ENCODE measurements around the gene OPALIN. TPM values are rescaled to one million over a fixed set of nuclear protein-coding genes. Genes with fewer than 3 reads are reported as not detected.

Gene OPALIN
- polyA plus RNA-seq, 1 donor from 2014 or later: not detected

GRCh38 chr10:96301616-96302015, 57.2 kb downstream of the OPALIN start:
- no peaks in the 10 kb centered on the region for H3K9me3 ChIP-seq (ENCODE audit: low read length)
- H3K79me2 ChIP-seq (replicated peaks; ENCODE audit: insufficient read depth, low read length): no peaks in the 10 kb centered on the region
- H3K4me2 ChIP-seq (ENCODE audit: low read length): no peak overlapping the region
- no peak for TF ChIP-seq POLR2AphosphoS5 (IDR thresholded peaks at IDR 0.05)
- H3F3A ChIP-seq (ENCODE audit: insufficient read depth, low read length, poor library complexity, severe bottlenecking): no peaks in the 10 kb centered on the region
- H2AFZ ChIP-seq (ENCODE audit: low read depth, low read length): no peak overlapping the region
- no peaks in the 10 kb centered on the region for H4K20me1 ChIP-seq (ENCODE audit: insufficient read depth)
- H3K27ac ChIP-seq (ENCODE audit: low read length): no peak overlapping the region
- H3K9me2 ChIP-seq (ENCODE audit: insufficient read depth, low read length): no peaks in the 10 kb centered on the region
- H3K9ac ChIP-seq (ENCODE audit: low read length): no peak overlapping the region
- H3K36me3 ChIP-seq (ENCODE audit: insufficient read depth, low read length): no peaks in the 10 kb centered on the region
- no peaks in the 10 kb centered on the region for H3K27me3 ChIP-seq (ENCODE audit: insufficient read depth, low read depth, low read length)
- no peak overlapping the region for H3K4me3 ChIP-seq (ENCODE audit: low read length)

- Histone ChIP-seq H3K9ac (ENCODE audit: low read length) (no peak overlapping the region), H3K27ac (ENCODE audit: low read length) (no peak overlapping the region), H3K9me3 (ENCODE audit: low read length) (no peaks in the 10 kb centered on the region), H3F3A (ENCODE audit: insufficient read depth, low read length, poor library complexity, severe bottlenecking) (no peaks in the 10 kb centered on the region), H2AFZ (ENCODE audit: low read depth, low read length) (no peak overlapping the region), H3K4me3 (ENCODE audit: low read length) (no peak overlapping the region), H3K79me2 (replicated peaks; ENCODE audit: insufficient read depth, low read length) (no peaks in the 10 kb centered on the region), H3K27me3 (ENCODE audit: insufficient read depth, low read depth, low read length) (no peaks in the 10 kb centered on the region), H3K36me3 (ENCODE audit: insufficient read depth, low read length) (no peaks in the 10 kb centered on the region), H3K4me2 (ENCODE audit: low read length) (no peak overlapping the region), H4K20me1 (ENCODE audit: insufficient read depth) (no peaks in the 10 kb centered on the region), H3K9me2 (ENCODE audit: insufficient read depth, low read length) (no peaks in the 10 kb centered on the region)
- TF ChIP-seq MXI1 (conservative IDR thresholded peaks at IDR 0.05; ENCODE audit: poor library complexity, severe bottlenecking): no peak
- no peak for TF ChIP-seq EP300 (conservative IDR thresholded peaks at IDR 0.05; ENCODE audit: poor library complexity, severe bottlenecking)
- no peak for TF ChIP-seq EZH2 (IDR thresholded peaks at IDR 0.05; ENCODE audit: borderline replicate concordance, insufficient read depth, low read length, poor library complexity, severe bottlenecking)
- no peak for TF ChIP-seq REST (IDR thresholded peaks at IDR 0.05; ENCODE audit: borderline replicate concordance)
- no peak for TF ChIP-seq POLR2AphosphoS5 (IDR thresholded peaks at IDR 0.05)
Observed at GRCh38 chr10:96299383-96299782, 59.4 kb downstream of the OPALIN start.

- Histone ChIP-seq H3K4me2 (ENCODE audit: low read length) (no peak overlapping the region), H4K20me1 (ENCODE audit: insufficient read depth) (no peaks in the 10 kb centered on the region), H3K79me2 (replicated peaks; ENCODE audit: insufficient read depth, low read length) (no peaks in the 10 kb centered on the region), H2AFZ (ENCODE audit: low read depth, low read length) (no peak overlapping the region), H3F3A (ENCODE audit: insufficient read depth, low read length, poor library complexity, severe bottlenecking) (no peaks in the 10 kb centered on the region), H3K4me3 (ENCODE audit: low read length) (no peak overlapping the region), H3K9ac (ENCODE audit: low read length) (no peak overlapping the region), H3K9me3 (ENCODE audit: low read length) (no peaks in the 10 kb centered on the region), H3K36me3 (ENCODE audit: insufficient read depth, low read length) (no peaks in the 10 kb centered on the region), H3K9me2 (ENCODE audit: insufficient read depth, low read length) (no peaks in the 10 kb centered on the region), H3K27ac (ENCODE audit: low read length) (no peak overlapping the region), H3K27me3 (ENCODE audit: insufficient read depth, low read depth, low read length) (no peaks in the 10 kb centered on the region)
- no peak for TF ChIP-seq RAD21 (conservative IDR thresholded peaks at IDR 0.05)
- TF ChIP-seq POLR2AphosphoS5 (IDR thresholded peaks at IDR 0.05): no peak
- TF ChIP-seq REST (IDR thresholded peaks at IDR 0.05; ENCODE audit: borderline replicate concordance): no peak
- TF ChIP-seq CTCF (IDR thresholded peaks at IDR 0.05; ENCODE audit: poor library complexity, severe bottlenecking): no peak
- TF ChIP-seq TAF1 (IDR thresholded peaks at IDR 0.05; ENCODE audit: low read depth): no peak
- TF ChIP-seq EZH2 (IDR thresholded peaks at IDR 0.05; ENCODE audit: borderline replicate concordance, insufficient read depth, low read length, poor library complexity, severe bottlenecking): no peak
- no peak for TF ChIP-seq EP300 (conservative IDR thresholded peaks at IDR 0.05; ENCODE audit: poor library complexity, severe bottlenecking)
- TF ChIP-seq MXI1 (conservative IDR thresholded peaks at IDR 0.05; ENCODE audit: poor library complexity, severe bottlenecking): no peak
- no peak for TF ChIP-seq SMC3 (conservative IDR thresholded peaks at IDR 0.05; ENCODE audit: poor library complexity)
Observed at GRCh38 chr10:96298362-96298761, 60.4 kb downstream of the OPALIN start.
